AG09309 (cell line): Measurements from ENCODE around the gene HOXD9.

ENCODE experiments used
- DNase-seq: peaks from one replicate; pipeline ENCODE4 v3.0.0-alpha.2; 2010; ENCODE audit warnings: low read depth
- H3K4me3 ChIP-seq: 2 replicates; pipeline ENCODE4 v1.5.1; 2011; ENCODE audit warnings: mild to moderate bottlenecking, low read depth, low read length, moderate library complexity; ENCODE audit not compliant: control insufficient read depth
- CTCF ChIP-seq: IDR thresholded peaks from 2 replicates; pipeline ENCODE4 v1.5.1; 2011; ENCODE audit warnings: mild to moderate bottlenecking, low read depth, low read length, inconsistent platforms; ENCODE audit not compliant: insufficient read depth, control insufficient read depth; ENCODE audit errors: missing control alignments

HOXD9 gene

GRCh38 chr2:176096243-176096985 lies 26.1 kb upstream of the HOXD9 start:
- peak overlapping the region; percentile 73 for H3K4me3 ChIP-seq
- no peak for DNase-seq
- TF ChIP-seq CTCF, result no peak

- peak overlapping the region; percentile 73 for H3K4me3 ChIP-seq
- no peak for DNase-seq
- peak; percentile 95 for TF ChIP-seq CTCF
Observed at GRCh38 chr2:176096986-176097819, 25.3 kb upstream of the HOXD9 start.

GRCh38 chr2:176097820-176098365 lies 24.6 kb upstream of the HOXD9 start:
- no peak for TF ChIP-seq CTCF
- H3K4me3 ChIP-seq, result peak overlapping the region; percentile 73
- DNase-seq, result no peak

GRCh38 chr2:176098366-176099158 lies 24.0 kb upstream of the HOXD9 start:
- no peak for TF ChIP-seq CTCF
- DNase-seq, result no peak
- peak overlapping the region; percentile 73 for H3K4me3 ChIP-seq

GRCh38 chr2:176099159-176099727 lies 23.3 kb upstream of the HOXD9 start:
- H3K4me3 ChIP-seq, result no peak overlapping the region
- TF ChIP-seq CTCF, result no peak

More at GRCh38 chr2:176099159-176099727, 23.3 kb upstream of the HOXD9 start:
- DNase-seq, result no peak
